GDM1 (cell line): ENCODE measurements around the gene COL17A1.

ENCODE experiments used
- DNase-seq: peaks from one replicate; lab custom pipeline; 2025; lab: John Stamatoyannopoulos, UW

The COL17A1 gene

GRCh38 chr10:104049504-104050250 lies 36.0 kb downstream of the COL17A1 start:
- no peak for DNase-seq

- no peak for DNase-seq
Measured at GRCh38 chr10:104046651-104047050, 39.0 kb downstream of the COL17A1 start.

GRCh38 chr10:104045151-104046089 lies 40.3 kb downstream of the COL17A1 start:
- no peak for DNase-seq

GRCh38 chr10:104043854-104044253 lies 41.8 kb downstream of the COL17A1 start:
- DNase-seq = no peak

GRCh38 chr10:104043185-104043830 lies 42.4 kb downstream of the COL17A1 start:
- no peak for DNase-seq

GRCh38 chr10:104041891-104042535 lies 43.7 kb downstream of the COL17A1 start:
- no peak for DNase-seq

- no peak for DNase-seq
Measured at GRCh38 chr10:104040862-104041789, 44.6 kb downstream of the COL17A1 start.

GRCh38 chr10:104040382-104040781 lies 45.3 kb downstream of the COL17A1 start:
- DNase-seq = no peak

- no peak for DNase-seq
Measured at GRCh38 chr10:104038958-104039752, 46.5 kb downstream of the COL17A1 start.

GRCh38 chr10:104038537-104038936 lies 47.1 kb downstream of the COL17A1 start:
- no peak for DNase-seq

- DNase-seq = no peak
Measured at GRCh38 chr10:104037261-104037951, 48.3 kb downstream of the COL17A1 start.

GRCh38 chr10:104036518-104037260 lies 49.0 kb downstream of the COL17A1 start:
- DNase-seq = no peak

GRCh38 chr10:104036069-104036384 lies 49.7 kb downstream of the COL17A1 start:
- DNase-seq = no peak

- no peak for DNase-seq
Measured at GRCh38 chr10:104035194-104036068, 50.2 kb downstream of the COL17A1 start.

- no peak for DNase-seq
Measured at GRCh38 chr10:104034401-104035193, 51.1 kb downstream of the COL17A1 start.

GRCh38 chr10:104033966-104034365 lies 51.7 kb downstream of the COL17A1 start:
- DNase-seq = no peak

- no peak for DNase-seq
Measured at GRCh38 chr10:104033401-104033930, 52.2 kb downstream of the COL17A1 start.
